RPMI8226 (cell line): ENCODE data around the gene PTPRN2.
"Not testable (repeated sequence)": the region's sequence is repeated elsewhere in the genome, so short reads cannot be mapped to it uniquely, and the experiment has no call there.

Experiments used
- DNase-seq: peaks from one replicate; pipeline ENCODE4 v3.0.0-alpha.2; 2015

PTPRN2 gene

GRCh38 chr7:158259141-158259540 lies 328.5 kb downstream of the PTPRN2 start:
- no peak for DNase-seq

GRCh38 chr7:158258411-158259130 lies 329.1 kb downstream of the PTPRN2 start:
- DNase-seq = no peak

- DNase-seq = no peak
Measured at GRCh38 chr7:158257516-158258410, 329.9 kb downstream of the PTPRN2 start.

- no peak for DNase-seq
Measured at GRCh38 chr7:158257001-158257400, 330.6 kb downstream of the PTPRN2 start.

GRCh38 chr7:158256091-158256816 lies 331.4 kb downstream of the PTPRN2 start:
- DNase-seq = no peak

GRCh38 chr7:158255558-158255957 lies 332.1 kb downstream of the PTPRN2 start:
- no peak for DNase-seq

GRCh38 chr7:158255156-158255555 lies 332.5 kb downstream of the PTPRN2 start:
- no peak for DNase-seq

GRCh38 chr7:158253670-158254045 lies 334.0 kb downstream of the PTPRN2 start:
- DNase-seq = not testable (repeated sequence)

- no peak for DNase-seq
Measured at GRCh38 chr7:158252837-158253669, 334.6 kb downstream of the PTPRN2 start.

- DNase-seq = no peak
Measured at GRCh38 chr7:158252081-158252836, 335.4 kb downstream of the PTPRN2 start.

GRCh38 chr7:158251061-158251965 lies 336.3 kb downstream of the PTPRN2 start:
- no peak for DNase-seq

GRCh38 chr7:158249692-158250091 lies 337.9 kb downstream of the PTPRN2 start:
- DNase-seq = no peak

- no peak for DNase-seq
Measured at GRCh38 chr7:158248816-158249215, 338.8 kb downstream of the PTPRN2 start.

- no peak for DNase-seq
Measured at GRCh38 chr7:158247758-158248487, 339.7 kb downstream of the PTPRN2 start.

- no peak for DNase-seq
Measured at GRCh38 chr7:158246960-158247673, 340.5 kb downstream of the PTPRN2 start.

GRCh38 chr7:158246272-158246959 lies 341.2 kb downstream of the PTPRN2 start:
- DNase-seq = no peak

GRCh38 chr7:158245724-158246041 lies 341.9 kb downstream of the PTPRN2 start:
- no peak for DNase-seq

- no peak for DNase-seq
Measured at GRCh38 chr7:158244873-158245723, 342.5 kb downstream of the PTPRN2 start.
